ENCODE measurements around the gene DDA1.
"Not testable (repeated sequence)": the region's sequence is repeated elsewhere in the genome, so short reads cannot be mapped to it uniquely, and the experiment has no call there.

DDA1 gene

DNA sequence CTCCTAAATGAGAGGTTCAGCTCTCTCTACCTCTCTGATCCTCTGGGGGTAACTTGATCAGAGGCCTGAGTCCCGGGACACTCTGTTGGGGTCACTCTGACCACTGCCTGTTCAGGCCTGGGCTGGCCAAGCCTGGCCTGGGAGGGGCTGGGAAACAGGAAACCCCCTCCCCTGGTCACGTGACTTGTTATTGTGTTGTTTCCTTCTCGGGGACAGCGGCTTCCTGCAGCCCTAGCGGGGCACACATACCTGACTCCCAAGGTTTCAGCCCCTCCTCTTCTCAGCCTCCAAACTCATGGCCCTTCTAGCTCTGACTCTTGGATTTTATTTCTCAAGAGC lies 44.8 kb upstream of the DDA1 start, which contains the start of gene USHBP1:
TSS of gene USHBP1 (minus strand) at position 105 of the 339 bp plus-strand sequence. CDS start 446 bp downstream, outside the sequence.
- H3K27ac ChIP-seq: no peak within 1 kb of the TSS
- no peaks in the 10 kb centered on the region for H3K27me3 ChIP-seq
- H3K36me3 ChIP-seq: no peaks in the 10 kb centered on the region
- no peaks in the 10 kb centered on the region for H3K9me3 ChIP-seq
- H3K4me1 ChIP-seq (ENCODE audit: control insufficient read depth in 1 of 2, insufficient read depth in 1 of 2, low read depth in 1 of 2, low read length in 1 of 2): peaks cover 20 to 21% of the 10 kb centered on the region in 2 experiments
- TF ChIP-seq, protein P1, sequence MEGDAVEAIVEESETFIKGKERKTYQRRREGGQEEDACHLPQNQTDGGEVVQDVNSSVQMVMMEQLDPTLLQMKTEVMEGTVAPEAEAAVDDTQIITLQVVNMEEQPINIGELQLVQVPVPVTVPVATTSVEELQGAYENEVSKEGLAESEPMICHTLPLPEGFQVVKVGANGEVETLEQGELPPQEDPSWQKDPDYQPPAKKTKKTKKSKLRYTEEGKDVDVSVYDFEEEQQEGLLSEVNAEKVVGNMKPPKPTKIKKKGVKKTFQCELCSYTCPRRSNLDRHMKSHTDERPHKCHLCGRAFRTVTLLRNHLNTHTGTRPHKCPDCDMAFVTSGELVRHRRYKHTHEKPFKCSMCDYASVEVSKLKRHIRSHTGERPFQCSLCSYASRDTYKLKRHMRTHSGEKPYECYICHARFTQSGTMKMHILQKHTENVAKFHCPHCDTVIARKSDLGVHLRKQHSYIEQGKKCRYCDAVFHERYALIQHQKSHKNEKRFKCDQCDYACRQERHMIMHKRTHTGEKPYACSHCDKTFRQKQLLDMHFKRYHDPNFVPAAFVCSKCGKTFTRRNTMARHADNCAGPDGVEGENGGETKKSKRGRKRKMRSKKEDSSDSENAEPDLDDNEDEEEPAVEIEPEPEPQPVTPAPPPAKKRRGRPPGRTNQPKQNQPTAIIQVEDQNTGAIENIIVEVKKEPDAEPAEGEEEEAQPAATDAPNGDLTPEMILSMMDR (IDR thresholded peaks at IDR 0.05): no peak
- no peak within 1 kb of the TSS for H3K4me3 ChIP-seq (ENCODE audit: low read depth in 1 of 2, low read length in 1 of 2)

DNA sequence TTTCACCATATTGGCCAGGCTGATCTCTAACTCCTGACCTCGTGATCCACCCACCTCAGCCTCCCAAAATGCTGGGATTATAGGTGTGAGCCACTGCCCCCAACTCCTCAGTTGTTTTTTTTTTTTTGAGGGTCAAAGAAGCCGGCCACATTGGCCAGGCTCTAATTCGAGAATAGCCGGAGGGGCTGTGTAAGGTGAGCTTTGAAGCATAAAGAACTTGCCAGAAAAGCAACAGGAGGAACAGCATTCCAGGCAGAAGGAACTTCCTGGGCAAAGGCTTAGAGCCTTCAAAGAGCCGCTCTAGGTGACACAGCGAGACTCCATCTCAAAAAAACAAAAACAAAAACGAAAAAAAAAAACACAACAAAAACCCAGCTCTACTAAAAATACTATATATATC lies 43.3 kb upstream of the DDA1 start:
- Histone ChIP-seq H3K4me3 (ENCODE audit: low read depth in 1 of 2, low read length in 1 of 2) (no peak overlapping the region), H3K4me1 (ENCODE audit: control insufficient read depth in 1 of 2, insufficient read depth in 1 of 2, low read depth in 1 of 2, low read length in 1 of 2) (peaks cover 17 to 20% of the 10 kb centered on the region in 2 experiments)
- TF ChIP-seq, protein P1 (IDR thresholded peaks at IDR 0.05): no peak

DNA sequence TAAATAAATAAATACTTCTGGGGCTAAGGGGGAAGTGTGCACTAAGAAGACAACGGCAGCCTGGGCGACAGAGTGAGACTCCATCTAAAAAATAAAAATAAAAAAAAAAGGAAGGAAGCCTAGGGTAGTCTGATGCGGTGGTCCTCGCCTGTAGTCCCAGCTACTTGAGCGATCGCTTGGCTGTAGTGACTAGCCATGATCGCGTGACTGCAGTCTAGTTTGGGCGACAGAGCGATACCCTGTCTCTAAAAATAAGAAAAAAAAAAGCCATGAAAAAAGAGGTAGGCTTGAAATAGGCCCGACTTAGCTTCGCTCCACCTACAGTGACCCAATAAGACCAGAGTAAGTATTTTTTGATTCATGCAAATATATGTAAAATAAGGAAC lies 42.8 kb upstream of the DDA1 start:
- Histone ChIP-seq H3K4me1 (ENCODE audit: control insufficient read depth in 1 of 2, insufficient read depth in 1 of 2, low read depth in 1 of 2, low read length in 1 of 2) (peaks cover 16 to 20% of the 10 kb centered on the region in 2 experiments), H3K27me3 (no peaks in the 10 kb centered on the region), H3K9me3 (no peaks in the 10 kb centered on the region), H3K4me3 (ENCODE audit: low read depth in 1 of 2, low read length in 1 of 2) (peak overlapping the region; percentile 68 to 87), H3K36me3 (peaks cover 6% of the 10 kb centered on the region), H3K27ac (peak overlapping the region; percentile 75)
- TF ChIP-seq, protein P1 (IDR thresholded peaks at IDR 0.05): no peak

More for the DNA sequence above, 43.3 kb upstream of the DDA1 start:
- no peak overlapping the region for H3K27ac ChIP-seq
- H3K36me3 ChIP-seq: no peaks in the 10 kb centered on the region
- H3K9me3 ChIP-seq: no peaks in the 10 kb centered on the region
- H3K27me3 ChIP-seq: no peaks in the 10 kb centered on the region

DNA sequence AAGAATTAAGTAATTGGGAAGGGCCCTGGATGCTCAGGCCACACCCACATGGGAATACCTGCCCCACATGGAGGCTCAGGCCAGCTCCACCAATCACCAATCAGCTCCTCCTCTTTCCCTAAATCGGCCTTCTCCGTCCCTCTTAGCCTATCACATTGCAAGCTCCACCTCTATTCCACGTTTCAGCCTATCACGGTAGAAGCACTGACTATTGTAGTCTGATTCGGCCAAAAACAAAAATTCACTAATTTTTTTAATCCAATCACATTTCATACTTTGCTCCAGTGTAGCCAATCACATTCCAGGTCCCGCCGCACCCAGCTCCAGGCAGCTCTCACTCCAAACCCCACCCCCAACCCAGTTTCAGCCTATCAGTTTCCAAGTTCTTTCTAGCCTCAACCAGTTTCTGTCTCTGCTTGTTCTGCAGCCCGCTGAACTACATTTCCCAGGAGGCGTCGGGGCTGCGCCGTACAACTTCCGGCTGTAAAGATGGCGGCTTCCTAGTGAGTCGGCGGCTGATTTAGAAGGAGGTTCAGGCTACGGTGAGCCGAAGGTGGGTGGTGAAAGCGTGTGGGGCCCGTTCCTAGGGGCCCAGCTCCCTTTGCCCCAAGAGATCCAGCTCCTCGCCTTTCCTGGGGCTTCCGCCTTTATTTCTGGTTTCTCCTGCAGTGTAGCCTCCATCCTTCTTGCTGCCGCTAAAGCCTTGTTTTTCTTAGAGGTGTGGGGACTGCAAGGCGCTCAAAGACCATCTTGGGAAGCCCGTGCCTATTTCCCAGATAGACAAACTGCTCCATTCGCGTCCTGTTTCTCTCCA lies 42.2 kb upstream of the DDA1 start, which contains the start of gene BABAM1:
TSS of gene BABAM1 (plus strand) at position 469 of the 814 bp plus-strand sequence. CDS start 1,364 bp downstream, outside the sequence.
- peak within 1 kb of the TSS; percentile 75 for H3K27ac ChIP-seq
- no peaks in the 10 kb centered on the region for H3K9me3 ChIP-seq
- H3K36me3 ChIP-seq: peaks cover 11% of the 10 kb centered on the region
- H3K4me1 ChIP-seq (ENCODE audit: control insufficient read depth in 1 of 2, insufficient read depth in 1 of 2, low read depth in 1 of 2, low read length in 1 of 2): peaks cover 16 to 20% of the 10 kb centered on the region in 2 experiments
- TF ChIP-seq, protein P1 (IDR thresholded peaks at IDR 0.05): peak; percentile 4
- no peaks in the 10 kb centered on the region for H3K27me3 ChIP-seq
- peak within 1 kb of the TSS; percentile 68 to 87 for H3K4me3 ChIP-seq (ENCODE audit: low read depth in 1 of 2, low read length in 1 of 2)

DNA sequence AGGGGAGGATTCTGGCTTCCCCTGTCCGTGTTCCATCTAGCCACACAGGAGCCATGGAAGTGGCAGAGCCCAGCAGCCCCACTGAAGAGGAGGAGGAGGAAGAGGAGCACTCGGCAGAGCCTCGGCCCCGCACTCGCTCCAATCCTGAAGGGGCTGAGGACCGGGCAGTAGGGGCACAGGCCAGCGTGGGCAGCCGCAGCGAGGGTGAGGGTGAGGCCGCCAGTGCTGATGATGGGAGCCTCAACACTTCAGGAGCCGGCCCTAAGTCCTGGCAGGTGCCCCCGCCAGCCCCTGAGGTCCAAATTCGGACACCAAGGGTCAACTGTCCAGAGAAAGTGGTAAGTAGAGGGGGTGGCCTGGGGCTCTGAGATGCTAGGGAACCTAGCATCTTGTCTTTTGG lies 40.6 kb upstream of the DDA1 start:
- H3K27ac ChIP-seq: no peak overlapping the region
- TF ChIP-seq, protein P1 (IDR thresholded peaks at IDR 0.05): no peak
- no peaks in the 10 kb centered on the region for H3K27me3 ChIP-seq
- H3K36me3 ChIP-seq: peaks cover 17% of the 10 kb centered on the region
- no peak overlapping the region for H3K4me3 ChIP-seq (ENCODE audit: low read depth in 1 of 2, low read length in 1 of 2)
- no peaks in the 10 kb centered on the region for H3K9me3 ChIP-seq
- H3K4me1 ChIP-seq (ENCODE audit: control insufficient read depth in 1 of 2, insufficient read depth in 1 of 2, low read depth in 1 of 2, low read length in 1 of 2): peaks cover 16 to 20% of the 10 kb centered on the region in 2 experiments

DNA sequence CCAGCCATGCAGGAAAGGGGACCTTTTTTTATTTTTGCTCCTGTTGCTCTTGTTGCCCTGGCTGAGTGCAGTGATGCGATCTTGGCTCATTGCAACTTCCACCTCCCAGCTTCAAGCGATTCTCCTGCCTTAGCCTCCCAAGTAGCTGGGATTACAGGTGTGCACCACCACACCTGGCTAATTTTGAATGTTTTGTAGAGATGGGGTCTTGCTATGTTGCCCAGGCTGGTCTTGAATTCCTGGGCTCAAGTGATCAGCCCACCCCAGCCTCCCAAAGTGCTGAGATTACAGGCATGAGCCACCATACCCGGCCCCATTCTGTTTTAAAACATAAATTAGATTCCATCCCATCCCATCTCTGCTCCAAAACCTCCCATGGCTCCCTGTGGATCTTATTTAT lies 34.5 kb upstream of the DDA1 start:
- not testable (repeated sequence) for H3K4me3 ChIP-seq (ENCODE audit: low read depth in 1 of 2, low read length in 1 of 2); H3K27me3 ChIP-seq; H3K4me1 ChIP-seq (ENCODE audit: control insufficient read depth in 1 of 2, insufficient read depth in 1 of 2, low read depth in 1 of 2, low read length in 1 of 2); H3K27ac ChIP-seq; H3K9me3 ChIP-seq
- peaks cover 65% of the 10 kb centered on the region for H3K36me3 ChIP-seq
